ENCODE data around the gene EFHC1.

EFHC1 gene

DNA sequence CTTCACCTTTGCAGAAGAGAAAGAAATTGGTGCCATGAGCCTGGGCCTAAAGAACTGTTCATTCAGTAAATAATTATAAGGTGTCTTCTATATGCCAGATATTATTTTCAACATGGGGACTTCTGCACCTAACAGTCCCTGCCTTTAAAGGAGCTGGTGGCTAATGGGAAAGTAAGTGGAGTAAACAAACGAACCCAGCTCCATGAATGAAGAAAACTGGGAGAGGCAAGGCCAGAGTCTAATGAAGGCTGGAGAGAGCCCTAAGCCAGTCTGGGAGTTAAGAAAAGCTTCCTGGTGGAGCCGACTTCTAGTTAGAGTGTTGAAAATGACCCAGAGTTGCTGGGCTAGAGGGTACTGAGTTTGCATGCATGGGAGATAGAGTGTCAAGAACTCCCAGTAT, 24.2 kb upstream of the EFHC1 start:
- Histone ChIP-seq H3K79me2 (ENCODE audit: insufficient read depth, low read length) (no peaks in the 10 kb centered on the region), H3K9me2 (replicated peaks; ENCODE audit: insufficient read depth, low read length) (no peaks in the 10 kb centered on the region), H3K4me3 (ENCODE audit: insufficient read depth, low read length, poor library complexity, severe bottlenecking) (no peak overlapping the region), H3K36me3 (ENCODE audit: low read length) (no peaks in the 10 kb centered on the region), H2AFZ (ENCODE audit: low read depth, low read length, severe bottlenecking) (no peak overlapping the region), H3K27me3 (ENCODE audit: low read length) (no peaks in the 10 kb centered on the region), H3K9me3 (ENCODE audit: insufficient read depth, low read length) (no peaks in the 10 kb centered on the region), H3F3A (ENCODE audit: insufficient read depth) (0 out of 2 replicates have a peak, but pooled peaks cover 3% of the 10 kb centered on the region), H3K9ac (ENCODE audit: low read length) (no peak overlapping the region), H4K20me1 (ENCODE audit: low read depth, low read length) (no peaks in the 10 kb centered on the region), H3K27ac (ENCODE audit: low read depth, low read length) (no peak overlapping the region), H3K4me2 (ENCODE audit: low read depth, low read length, poor library complexity, severe bottlenecking) (no peak overlapping the region)
- TF ChIP-seq EZH2phosphoT487 (conservative IDR thresholded peaks at IDR 0.05; ENCODE audit: low read length), result no peak
- TF ChIP-seq, protein P1, sequence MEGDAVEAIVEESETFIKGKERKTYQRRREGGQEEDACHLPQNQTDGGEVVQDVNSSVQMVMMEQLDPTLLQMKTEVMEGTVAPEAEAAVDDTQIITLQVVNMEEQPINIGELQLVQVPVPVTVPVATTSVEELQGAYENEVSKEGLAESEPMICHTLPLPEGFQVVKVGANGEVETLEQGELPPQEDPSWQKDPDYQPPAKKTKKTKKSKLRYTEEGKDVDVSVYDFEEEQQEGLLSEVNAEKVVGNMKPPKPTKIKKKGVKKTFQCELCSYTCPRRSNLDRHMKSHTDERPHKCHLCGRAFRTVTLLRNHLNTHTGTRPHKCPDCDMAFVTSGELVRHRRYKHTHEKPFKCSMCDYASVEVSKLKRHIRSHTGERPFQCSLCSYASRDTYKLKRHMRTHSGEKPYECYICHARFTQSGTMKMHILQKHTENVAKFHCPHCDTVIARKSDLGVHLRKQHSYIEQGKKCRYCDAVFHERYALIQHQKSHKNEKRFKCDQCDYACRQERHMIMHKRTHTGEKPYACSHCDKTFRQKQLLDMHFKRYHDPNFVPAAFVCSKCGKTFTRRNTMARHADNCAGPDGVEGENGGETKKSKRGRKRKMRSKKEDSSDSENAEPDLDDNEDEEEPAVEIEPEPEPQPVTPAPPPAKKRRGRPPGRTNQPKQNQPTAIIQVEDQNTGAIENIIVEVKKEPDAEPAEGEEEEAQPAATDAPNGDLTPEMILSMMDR (IDR thresholded peaks at IDR 0.05; ENCODE audit: insufficient read depth, low read length, poor library complexity, severe bottlenecking), result no peak

DNA sequence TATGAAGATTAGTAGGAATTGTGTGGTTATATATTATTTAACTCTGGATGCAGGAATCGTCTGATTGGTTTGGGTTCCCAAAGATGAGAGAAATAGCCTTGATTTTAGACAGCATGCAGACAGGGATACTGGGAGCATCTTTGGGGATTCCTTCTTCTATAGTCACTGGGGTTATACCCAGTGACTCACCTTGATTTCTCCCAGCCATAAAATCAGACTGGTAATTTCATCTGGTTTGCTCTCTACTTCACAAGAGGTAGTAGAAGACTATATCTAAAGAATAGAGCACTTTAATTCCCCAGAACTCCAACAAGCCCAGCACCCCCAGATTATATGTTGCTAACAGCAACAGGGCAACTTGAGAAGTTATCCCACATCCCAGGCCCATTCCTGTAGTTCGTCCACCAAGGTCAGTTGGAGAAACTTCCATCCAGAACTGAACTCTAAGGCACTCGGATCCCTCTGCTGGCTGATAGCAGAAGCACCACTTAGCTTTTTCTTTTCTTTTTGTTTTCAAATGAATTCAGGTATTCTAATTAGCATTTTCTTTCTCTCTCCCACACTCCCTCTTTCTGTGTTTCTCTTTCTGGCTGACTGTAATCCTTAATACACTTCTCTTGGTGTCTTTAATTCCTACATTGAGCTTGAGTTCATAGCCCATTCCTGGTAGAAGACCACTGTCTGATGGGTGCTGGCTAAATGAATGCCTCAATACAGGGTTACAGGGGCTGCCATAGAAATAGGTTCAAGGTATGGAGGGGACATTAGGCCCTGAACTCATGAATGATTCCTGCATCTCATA, 20.4 kb upstream of the EFHC1 start:
- no peak overlapping the region for H3K4me2 ChIP-seq (ENCODE audit: low read depth, low read length, poor library complexity, severe bottlenecking)
- H3F3A ChIP-seq (ENCODE audit: insufficient read depth), result peaks cover 9% of the 10 kb centered on the region; the same call in 1 of the 2 replicates
- H3K27me3 ChIP-seq (ENCODE audit: low read length), result no peaks in the 10 kb centered on the region
- no peaks in the 10 kb centered on the region for H3K9me3 ChIP-seq (ENCODE audit: insufficient read depth, low read length)
- H3K9ac ChIP-seq (ENCODE audit: low read length), result no peak overlapping the region
- H3K36me3 ChIP-seq (ENCODE audit: low read length), result peaks cover 3% of the 10 kb centered on the region; the same call in 1 of the 2 replicates
- H3K79me2 ChIP-seq (ENCODE audit: insufficient read depth, low read length), result no peaks in the 10 kb centered on the region
- no peak overlapping the region for H3K4me3 ChIP-seq (ENCODE audit: insufficient read depth, low read length, poor library complexity, severe bottlenecking)
- no peak overlapping the region for H2AFZ ChIP-seq (ENCODE audit: low read depth, low read length, severe bottlenecking)
- no peak overlapping the region for H3K27ac ChIP-seq (ENCODE audit: low read depth, low read length)
- no peaks in the 10 kb centered on the region for H4K20me1 ChIP-seq (ENCODE audit: low read depth, low read length)
- no peak for TF ChIP-seq EZH2phosphoT487 (conservative IDR thresholded peaks at IDR 0.05; ENCODE audit: low read length)
- TF ChIP-seq, protein P1 (IDR thresholded peaks at IDR 0.05; ENCODE audit: insufficient read depth, low read length, poor library complexity, severe bottlenecking), result peak; percentile 95
- no peaks in the 10 kb centered on the region for H3K9me2 ChIP-seq (replicated peaks; ENCODE audit: insufficient read depth, low read length)

DNA sequence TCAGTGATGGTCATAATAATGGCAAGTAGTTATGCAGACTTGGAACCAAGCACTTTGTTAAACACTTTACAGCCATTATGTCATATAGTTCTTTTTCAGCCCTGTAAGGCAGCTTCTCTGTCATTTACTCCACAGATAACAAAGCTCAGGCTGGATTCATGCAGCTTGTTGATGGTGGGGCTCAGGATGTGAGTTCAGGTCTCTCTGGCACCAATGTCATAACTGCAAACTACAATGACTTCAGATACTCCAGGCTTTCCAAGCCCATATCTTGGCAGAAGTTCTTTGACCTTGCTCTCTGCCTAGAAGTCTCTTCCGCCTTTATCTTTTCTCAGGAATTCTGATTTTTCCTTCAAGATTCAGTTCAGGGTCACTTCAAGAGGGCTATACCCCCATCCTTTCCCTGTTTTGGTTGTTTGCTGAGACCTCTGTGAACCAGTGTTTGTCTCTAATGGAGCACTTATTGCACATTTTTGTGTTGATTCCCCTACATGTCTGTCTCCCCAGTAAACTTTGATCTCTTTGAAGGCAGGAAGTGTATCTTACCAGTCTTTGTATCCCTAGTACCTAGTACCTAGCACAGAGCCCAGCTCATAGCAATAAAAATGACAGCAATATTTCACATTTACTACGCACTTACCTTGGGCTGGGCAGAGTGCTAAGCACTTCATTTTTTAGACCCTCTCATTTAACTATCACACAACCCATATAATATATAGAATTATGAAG, 19.7 kb upstream of the EFHC1 start:
- H3K4me2 ChIP-seq (ENCODE audit: low read depth, low read length, poor library complexity, severe bottlenecking), result no peak overlapping the region
- no peaks in the 10 kb centered on the region for H3K79me2 ChIP-seq (ENCODE audit: insufficient read depth, low read length)

More for the DNA sequence above, 19.7 kb upstream of the EFHC1 start:
- Histone ChIP-seq H3K9ac (ENCODE audit: low read length) (no peak overlapping the region), H3K9me2 (replicated peaks; ENCODE audit: insufficient read depth, low read length) (no peaks in the 10 kb centered on the region), H3K27me3 (ENCODE audit: low read length) (no peaks in the 10 kb centered on the region), H3K27ac (ENCODE audit: low read depth, low read length) (no peak overlapping the region), H3K36me3 (ENCODE audit: low read length) (peaks cover 3% of the 10 kb centered on the region; the same call in 1 of the 2 replicates), H3K4me3 (ENCODE audit: insufficient read depth, low read length, poor library complexity, severe bottlenecking) (no peak overlapping the region), H3F3A (ENCODE audit: insufficient read depth) (peaks cover 9% of the 10 kb centered on the region; the same call in 1 of the 2 replicates), H2AFZ (ENCODE audit: low read depth, low read length, severe bottlenecking) (no peak overlapping the region), H3K9me3 (ENCODE audit: insufficient read depth, low read length) (no peaks in the 10 kb centered on the region), H4K20me1 (ENCODE audit: low read depth, low read length) (no peaks in the 10 kb centered on the region)
- no peak for TF ChIP-seq EZH2phosphoT487 (conservative IDR thresholded peaks at IDR 0.05; ENCODE audit: low read length)
- TF ChIP-seq, protein P1 (IDR thresholded peaks at IDR 0.05; ENCODE audit: insufficient read depth, low read length, poor library complexity, severe bottlenecking), result no peak
